Measurements from ENCODE around the gene PLCD4.

The PLCD4 gene

GRCh38 chr2:218679119-218679518 is 71.4 kb downstream of the PLCD4 start:
- no peak overlapping the region for H3K4me3 ChIP-seq (ENCODE audit: low read length)
- no peak for TF ChIP-seq CTCF (conservative IDR thresholded peaks at IDR 0.05; ENCODE audit: low read length)
- DNase-seq (ENCODE audit: low read depth): no peak

- DNase-seq (ENCODE audit: low read depth): no peak
- no peak overlapping the region for H3K4me3 ChIP-seq (ENCODE audit: low read length)
- TF ChIP-seq CTCF (conservative IDR thresholded peaks at IDR 0.05; ENCODE audit: low read length): no peak
Measured at GRCh38 chr2:218680061-218680460, 72.4 kb downstream of the PLCD4 start.
